Pulmonary artery endothelial cell (primary cell): ENCODE data around the gene FAM170B. TPM values are rescaled to one million over a fixed set of nuclear protein-coding genes. Genes with fewer than 3 reads are reported as not detected.

Source experiments
- DNase-seq: peaks from one replicate; pipeline ENCODE4 v3.0.0-alpha.2; 2011; ENCODE audit warnings: low read depth, low spot score
- total RNA-seq: library from RNA; depleted of rRNA; stranded (reverse); fragments of >200 nt; gene quantifications from 2 replicates; pipeline ENCODE4 v1.2.3, GENCODE V29; 2014

Gene FAM170B
- total RNA-seq, 1 donor from 2014 or later, result not detected

DNA sequence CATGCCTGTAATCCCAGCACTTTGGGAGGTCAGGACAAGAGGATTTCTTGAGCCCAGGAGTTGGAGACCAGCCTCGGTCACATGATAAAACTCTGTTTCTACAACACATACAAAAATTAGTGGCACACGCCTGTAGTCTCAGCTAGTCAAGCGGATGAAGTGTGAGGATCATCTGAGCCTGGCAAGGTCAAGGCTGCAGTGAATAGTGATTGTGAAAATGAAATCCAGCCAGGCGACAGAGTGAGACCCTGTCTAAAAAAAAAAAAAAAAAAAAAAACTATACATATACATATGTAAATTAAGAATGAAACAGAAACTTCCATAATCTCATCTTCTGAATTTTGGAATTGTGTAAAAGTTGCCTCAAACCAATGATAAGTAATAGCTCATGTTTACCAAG, 18.2 kb upstream of the FAM170B start:
- no peak for DNase-seq

DNA sequence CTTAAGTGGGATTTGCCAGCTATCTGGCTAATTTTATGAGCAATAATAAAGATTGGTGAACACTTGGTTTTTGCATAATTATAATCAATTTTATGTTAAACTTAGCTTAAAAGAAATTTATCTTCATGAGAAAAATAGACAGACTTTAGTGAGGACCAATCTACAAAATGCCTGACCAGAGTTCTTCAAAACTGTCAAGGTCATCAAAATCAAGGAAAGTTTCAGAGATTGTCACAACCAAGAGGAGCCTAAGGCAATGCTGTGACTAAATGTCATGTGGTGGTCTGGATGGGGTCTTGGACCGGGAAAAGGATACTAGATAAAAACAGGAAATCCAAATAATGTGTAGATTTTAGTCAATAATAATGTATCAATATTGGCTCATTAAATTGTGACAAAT, 17.7 kb upstream of the FAM170B start:
- DNase-seq, result no peak

DNA sequence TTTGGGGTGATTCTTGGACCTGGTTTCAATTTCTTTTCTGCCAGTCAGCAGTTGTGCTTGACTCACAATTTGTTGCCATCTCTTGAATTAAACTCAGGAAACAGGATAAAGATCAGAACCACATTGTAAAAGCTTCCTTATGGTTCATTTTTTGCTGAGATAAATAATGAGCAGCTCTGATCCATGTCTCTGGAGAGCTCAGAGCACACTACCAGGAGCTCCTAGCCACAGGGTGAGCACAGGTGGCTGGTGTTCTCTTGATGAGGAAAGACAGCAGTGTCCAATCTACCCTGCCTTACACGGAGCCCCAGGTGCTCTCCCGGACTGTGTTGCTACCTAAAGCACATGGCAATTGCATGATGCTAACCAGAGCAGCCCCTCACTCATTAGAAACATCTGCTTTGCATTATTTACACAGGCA, 17.2 kb upstream of the FAM170B start:
- DNase-seq, result no peak

DNA sequence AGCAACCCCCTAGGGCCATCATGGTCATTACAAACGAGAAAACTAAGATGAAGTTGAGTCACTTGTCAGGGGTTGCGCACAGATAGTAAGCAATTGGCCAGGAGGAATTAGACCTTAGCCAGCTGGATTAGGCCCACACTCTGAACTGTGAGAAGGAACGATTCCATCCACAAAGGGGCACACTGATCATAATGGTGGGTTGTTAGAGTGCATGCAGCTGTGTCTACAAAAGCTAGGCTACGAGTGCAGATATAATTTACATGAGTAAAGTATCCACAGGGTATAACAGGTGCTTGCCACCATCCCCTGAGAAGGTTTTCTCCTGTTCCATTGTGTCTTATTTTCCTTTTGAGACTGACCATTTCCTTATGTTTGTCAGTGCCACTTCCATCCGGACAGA, 16.6 kb upstream of the FAM170B start:
- DNase-seq, result no peak

DNA sequence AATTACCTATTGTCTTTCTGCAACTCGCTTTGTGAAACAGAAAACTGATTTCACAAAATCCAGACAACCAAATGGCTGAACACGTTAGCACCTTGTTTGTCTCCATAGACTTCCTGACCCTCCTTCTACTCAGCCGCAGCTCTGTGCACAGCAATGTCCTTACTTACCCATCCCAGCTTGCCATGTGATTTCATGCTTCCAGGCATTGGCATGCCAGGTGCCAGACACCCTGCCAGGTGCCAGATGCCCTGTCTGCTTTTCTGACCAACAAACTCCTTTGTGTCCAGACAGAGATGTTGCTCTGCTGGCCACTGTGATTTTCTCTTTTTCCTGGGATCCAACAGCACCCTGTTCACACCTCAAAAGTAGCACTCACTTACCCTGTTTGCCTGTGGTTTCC, 16.1 kb upstream of the FAM170B start:
- no peak for DNase-seq

DNA sequence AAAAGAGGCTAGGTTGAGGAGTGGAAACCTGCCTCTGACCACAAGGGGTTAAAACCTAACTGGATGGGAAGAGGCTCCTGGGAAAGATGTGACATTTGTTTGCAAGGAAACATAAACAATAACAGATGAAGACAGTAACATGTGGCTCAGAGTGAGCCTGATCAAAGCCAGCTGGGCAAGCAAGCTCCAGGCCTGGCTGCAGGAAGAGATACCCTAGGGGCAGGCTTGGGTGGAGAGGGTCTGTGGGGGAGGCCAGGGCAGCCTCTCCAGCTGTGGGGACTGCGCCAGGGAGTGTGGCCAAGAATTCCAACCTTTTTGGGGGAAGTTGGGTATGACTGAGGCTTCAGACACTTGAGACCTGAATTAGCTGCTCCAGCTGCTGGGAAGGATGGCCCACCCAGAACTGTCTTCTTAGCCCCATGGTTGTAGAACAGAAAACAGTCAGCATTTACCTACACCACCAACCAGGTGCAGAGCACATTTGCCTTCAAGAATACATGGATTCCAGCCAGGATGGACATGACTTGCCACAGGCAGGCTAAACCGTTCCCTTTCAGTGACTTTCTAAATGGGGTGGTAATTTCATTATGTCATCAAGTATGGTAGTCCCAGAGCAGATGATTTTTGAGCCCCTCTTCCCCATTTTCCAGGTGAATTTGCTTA, 10.4 kb upstream of the FAM170B start:
- no peak for DNase-seq

DNA sequence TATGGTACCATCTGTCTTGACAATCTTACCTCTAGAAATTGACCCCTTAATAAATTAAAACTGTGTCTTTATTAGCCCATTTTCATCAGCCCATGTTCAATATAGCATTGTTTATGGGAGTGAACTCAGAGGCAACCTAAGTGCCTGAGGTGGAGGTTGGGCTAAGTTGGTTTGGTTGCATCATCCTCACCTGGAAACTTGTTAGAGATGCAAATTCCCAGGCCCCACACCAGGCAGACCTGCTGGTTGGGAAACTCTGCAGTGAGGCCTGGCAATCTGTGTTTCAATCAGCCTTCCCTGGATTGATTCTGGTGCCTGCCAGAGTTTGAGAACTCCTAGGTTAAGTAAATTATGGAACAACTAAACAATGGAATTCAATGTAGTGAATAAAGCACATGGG, 9.4 kb upstream of the FAM170B start:
- DNase-seq, result no peak

DNA sequence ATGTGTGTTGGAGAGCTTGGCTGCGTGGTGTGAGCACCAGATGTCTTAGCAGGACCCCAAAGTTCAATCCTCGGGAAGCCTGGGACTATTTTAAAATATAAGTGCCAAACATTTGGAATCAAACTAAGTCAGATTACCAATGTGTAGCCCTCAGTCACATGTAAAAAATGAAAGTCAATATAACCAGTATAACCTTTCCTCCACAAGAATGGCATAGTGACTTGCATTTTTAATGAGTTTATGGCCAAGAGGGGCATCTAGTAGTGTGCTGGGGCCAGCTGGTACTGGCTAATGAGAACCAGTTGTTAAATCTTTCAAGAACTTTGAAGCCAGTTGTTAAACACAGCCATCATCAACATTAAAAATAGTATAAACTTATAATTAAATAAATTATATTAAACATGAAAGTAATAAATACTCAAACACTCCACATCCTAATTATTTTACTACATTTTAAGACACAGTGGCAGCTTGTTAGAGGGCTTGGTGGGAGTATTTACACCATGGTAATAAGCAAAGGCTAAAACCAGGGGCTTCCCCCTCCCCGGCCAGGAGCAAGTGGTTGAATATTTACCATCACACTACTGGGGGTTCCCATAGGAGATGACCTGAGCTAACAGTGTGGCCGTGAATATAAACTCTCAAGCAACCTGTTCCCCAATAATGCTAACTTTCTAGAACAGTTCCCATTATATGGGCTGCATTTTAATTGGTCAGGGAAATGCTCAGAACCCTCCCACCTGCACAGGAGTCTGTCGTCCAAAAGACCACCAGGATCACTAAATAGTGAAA, 7.9 kb upstream of the FAM170B start:
- no peak for DNase-seq

DNA sequence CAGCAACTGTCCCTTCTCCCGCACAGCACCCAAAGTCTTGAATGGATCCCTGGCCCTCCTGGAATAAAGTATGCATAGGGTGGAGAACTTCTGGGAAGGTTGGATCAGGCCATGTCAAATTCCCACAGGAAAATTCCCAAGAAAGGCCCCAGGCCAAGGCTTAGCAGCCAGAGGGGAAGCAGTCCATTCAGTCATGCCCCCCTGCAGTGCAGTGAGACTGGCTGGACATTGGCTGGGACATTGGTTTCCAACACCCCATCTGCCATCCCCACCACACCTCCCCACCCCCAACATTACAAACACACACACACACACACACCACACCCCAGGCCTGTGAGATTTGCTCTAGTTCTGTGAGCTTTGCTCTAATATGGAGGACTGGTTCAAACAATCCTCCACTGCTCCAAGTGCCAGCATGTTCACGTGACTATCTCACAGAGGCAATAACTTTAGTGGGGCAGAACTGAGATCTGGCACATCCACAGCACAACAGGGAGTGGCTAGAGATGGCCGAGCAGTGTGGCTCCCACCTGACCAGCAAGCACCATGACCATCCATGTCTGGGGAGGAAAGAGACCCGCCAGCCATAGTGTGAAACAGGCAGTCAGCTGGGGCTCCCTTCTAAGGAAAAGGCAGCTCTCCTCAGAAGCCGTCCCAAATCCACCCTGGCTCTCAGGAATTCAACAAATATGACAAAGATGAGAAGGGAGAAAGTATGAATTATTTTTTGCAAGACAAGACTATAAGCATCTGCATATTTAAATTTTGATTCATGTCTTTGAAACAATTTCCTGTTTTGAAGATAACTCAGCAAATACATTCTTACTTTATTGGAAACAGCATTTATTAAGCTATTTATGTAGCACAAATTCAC, 6.7 kb upstream of the FAM170B start:
- DNase-seq, result no peak

DNA sequence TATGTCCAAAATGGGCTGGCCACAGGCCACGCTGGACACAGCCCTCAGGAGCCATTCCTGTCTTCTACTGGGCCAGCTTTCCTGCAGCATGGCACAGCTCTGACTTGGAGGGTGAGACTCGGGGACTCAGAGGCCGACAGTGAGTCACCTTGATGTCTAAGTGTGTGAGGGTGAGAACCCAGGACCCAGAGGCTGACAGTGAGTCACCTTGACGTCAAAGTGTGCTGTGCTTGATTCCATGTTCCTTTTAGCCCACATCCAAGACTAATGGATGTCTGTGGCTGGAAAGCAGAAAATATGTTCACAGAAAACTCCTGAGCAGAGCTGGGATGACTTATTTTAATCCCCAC, 6.0 kb upstream of the FAM170B start:
- no peak for DNase-seq

DNA sequence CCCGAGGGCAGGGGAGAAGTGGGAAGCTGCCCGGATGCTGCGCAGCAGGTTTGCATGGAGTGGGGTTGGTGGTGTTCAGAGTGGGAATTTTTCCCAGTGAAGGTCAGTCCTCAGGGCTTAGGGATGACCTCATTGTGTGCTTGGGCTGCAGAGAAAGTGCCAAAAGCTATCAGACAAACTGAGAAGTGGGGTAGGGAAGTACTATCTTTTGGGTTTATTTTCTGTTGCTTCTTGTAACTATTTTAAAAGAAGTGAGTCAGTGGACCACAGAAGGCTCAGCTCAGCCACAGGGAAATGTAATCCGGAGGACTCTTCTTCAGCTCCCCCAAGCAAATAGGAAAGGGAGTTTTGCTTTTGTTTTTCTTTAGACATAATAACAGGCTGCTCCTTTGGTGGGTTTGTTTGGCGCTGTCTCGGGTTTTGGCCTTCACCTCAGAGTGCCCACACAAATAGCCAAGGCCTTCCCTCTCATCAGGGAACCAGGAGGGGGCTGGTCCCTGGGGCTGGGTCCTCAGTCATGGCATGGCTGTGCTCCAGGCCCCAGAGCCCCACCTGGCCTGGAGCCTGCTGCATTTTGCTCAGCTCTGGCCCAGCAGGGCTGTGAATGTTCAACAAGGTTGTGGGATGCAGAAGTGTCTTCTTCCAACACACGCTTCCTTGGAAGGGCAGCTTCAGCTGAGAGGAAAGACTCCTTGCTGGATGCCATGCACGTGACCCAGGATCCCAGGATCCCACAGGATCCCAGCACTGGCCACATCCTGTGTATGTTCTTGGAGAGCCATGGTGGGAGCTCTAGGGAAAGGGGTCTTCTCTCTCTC, 5.4 kb upstream of the FAM170B start:
- no peak for DNase-seq

DNA sequence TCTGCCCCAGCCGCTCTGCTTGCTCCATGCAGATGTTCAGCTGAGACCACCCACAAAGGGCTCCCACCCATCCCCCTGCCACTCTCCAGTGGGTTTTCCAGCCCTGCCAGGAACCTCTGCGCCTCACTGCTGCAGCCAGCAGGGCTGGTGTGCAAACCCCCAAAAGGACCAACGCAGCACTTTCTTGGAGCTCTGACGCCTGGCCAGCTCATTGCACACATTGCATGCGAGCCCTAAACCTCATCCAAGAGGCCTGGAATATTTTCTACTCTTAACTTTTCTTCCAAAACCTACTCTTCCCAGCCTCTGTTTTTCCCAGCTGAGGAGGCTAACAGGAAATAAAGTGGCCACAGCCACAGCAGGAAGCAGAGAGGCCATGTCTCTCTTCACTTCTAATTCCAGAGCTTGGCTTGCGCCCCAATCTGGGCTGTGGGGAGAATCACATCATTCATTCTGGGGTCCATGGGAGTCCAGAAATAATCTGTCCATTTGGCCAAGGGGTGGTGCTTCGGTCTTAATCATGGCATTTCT, 4.6 kb upstream of the FAM170B start:
- DNase-seq, result no peak

DNA sequence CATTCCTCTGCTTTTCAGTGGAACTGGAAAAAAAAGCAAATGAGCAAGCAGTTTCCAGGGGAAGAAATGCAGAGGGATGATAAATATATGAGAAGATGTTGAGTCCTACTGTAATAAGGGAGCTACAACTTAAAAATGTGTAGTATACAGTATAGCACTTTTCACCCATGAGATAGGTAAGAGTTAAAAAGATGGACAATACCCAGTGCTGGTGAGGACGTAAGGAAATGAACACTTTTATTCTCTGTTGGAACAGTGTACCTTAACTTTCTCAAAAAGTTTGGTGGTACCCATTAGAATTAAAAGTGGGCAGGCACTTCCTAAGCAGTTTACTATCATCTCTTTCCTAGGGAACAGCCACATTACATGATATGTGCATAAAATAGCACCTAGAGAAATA, 2.7 kb upstream of the FAM170B start:
- no peak for DNase-seq

DNA sequence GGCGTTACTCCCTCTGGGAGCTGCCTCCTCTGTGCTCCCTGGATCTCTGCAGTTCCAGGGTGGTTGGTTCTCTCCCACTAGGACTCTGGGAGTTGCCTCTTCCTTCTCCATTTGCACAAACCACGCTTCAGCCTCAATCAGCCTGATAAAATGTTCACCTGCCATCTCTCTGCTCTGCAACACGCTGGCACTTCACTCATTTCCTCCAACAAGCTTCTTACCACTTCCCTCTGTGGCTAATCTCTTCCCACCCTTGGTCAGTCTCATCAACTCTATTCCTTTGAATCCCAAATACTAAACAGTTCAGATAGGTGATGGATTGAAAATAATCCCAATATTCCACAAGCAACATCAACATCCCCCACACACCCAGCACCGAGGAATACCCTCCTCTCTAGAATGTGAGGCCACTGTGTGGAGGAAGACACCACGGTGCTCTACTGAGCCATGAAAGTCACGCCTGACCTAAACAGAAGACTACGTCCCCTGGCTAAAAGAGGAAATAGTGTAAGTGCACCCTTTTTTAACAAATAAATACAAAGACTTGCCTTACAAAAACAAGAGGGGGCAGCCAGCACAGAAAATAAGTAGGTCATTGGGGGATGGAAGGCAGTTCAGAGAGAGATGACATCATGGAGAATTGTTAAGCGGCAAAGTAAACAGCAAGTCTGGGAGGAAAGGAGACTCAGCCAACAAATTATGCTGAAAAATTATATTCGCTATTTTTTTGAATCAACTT, 1.9 kb upstream of the FAM170B start:
- DNase-seq, result no peak

DNA sequence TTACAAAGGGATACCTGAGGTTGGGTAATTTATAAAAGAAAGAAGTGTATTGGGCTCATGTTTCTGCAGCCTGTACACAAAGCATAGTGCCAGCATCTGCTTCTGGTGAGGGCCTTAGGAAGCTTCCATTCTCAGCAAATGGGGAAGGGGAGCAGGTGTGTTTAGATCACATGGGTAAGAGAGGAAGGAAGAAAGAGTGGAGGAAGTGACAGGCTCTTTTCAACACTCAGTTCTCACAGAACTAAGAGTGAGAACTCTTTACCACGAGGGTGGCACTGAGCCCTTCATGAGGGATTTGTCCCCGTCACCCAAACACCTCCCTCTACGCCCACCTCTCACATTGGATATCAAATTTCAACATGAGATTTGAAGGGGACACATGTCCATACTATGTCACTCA, 506 bp upstream of the FAM170B start:
- no peak for DNase-seq

DNA sequence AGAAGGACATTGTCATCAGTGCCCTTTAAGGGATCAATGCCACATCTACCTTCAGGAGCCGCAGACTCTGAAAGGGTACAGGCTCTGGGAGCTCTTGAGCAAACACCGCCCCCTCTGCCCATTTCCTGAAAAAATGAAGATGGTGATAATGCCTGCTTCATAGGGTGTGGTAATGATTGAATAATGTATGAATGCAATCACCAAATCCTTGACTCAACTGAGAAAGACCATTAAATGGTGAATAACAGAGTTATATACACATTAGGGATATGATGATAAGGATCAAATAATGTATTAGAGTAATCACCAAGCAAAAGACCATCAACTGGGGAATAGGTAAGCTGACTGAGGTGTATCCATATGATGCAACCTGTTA, 1.5 kb downstream of the FAM170B start:
- no peak for DNase-seq

DNA sequence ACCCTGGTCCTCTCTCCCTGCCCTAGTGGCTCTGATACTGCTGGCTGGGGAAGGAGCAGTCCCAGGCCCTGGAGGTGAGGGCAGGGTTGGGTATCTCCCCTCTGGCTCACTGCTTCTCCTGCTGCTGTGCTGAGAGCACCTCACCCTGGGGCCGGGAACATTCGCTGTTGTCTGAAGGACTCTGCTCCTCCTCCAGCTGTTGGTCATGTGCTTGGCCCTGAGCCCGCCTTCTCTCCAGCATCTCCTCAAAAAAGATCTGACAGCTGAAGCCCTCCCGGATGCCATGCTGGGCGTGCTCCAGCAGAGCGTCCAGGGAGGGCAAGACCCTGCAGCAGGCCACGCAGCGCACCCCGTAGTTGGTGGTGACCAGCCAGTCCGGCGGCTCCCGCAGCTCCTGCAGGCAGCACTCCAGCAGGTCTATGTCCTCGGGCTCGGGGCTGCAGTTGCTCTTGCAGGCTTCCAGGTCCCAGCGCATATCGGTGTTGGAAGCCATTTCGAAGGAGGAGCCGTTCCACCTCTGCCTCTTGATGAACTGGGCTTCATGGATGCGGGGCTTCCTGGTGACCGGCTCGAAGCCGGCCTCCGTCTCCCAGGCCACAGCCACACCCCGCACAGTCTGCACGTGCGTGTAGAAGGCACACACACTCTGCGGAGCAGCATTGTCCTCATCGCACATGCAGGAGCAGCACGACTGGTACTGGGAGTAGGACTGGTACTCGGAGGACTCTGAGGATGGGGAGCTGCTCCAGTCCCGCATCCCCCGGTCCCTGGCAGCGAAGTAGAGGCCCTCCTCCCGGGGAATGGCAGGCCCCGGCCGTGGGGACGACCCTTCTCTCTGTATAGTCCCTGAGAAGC, 2.1 kb downstream of the FAM170B start:
- DNase-seq, result no peak

DNA sequence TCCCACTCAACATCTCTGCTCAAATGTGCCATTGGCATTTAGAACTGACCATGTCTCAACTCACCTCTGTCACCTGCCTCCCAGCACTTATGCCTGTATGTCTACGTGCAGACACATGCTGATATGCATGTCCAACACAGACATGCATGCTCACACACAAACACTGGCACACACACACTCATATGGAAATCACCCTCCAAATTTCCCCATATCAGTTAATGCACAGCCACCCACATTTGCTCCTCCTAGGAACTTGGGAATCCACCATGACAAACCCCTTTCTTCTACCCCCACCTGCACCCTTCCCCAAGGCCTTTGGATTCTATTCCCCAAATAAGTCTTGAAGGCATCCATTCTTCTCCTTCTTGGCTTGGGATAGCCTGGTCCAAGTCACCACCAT, 4.4 kb downstream of the FAM170B start:
- no peak for DNase-seq

DNA sequence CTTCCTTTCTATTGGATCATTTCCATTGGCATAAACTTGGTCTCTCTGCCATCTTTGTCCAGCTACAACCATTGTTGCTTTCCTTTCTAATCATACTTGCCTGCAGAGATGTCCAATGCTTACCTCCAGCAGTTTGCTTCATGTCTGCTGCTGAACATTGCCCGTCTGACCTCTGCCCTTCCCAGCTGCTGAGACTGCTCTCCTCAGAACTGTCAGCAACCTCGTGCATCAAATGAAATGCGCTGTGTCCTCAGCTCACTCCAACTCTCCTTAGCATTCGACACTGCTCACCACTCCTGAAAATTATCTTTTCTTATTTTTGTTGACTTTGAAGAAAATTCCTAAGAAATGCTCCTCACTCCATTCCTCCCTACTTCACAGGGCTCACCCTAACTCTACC, 5.0 kb downstream of the FAM170B start:
- no peak for DNase-seq
